ENCODE results near the gene STX16. TPM values are rescaled to one million over a fixed set of nuclear protein-coding genes. Genes with fewer than 3 reads are reported as not detected.
A peak's percentile ranks its signal among the peaks of the same experiment; 100 is the strongest.

STX16 gene
- total RNA-seq, 4 donors from 2014 or later = 26.1 to 90.4 (median 47.8) TPM

DNA sequence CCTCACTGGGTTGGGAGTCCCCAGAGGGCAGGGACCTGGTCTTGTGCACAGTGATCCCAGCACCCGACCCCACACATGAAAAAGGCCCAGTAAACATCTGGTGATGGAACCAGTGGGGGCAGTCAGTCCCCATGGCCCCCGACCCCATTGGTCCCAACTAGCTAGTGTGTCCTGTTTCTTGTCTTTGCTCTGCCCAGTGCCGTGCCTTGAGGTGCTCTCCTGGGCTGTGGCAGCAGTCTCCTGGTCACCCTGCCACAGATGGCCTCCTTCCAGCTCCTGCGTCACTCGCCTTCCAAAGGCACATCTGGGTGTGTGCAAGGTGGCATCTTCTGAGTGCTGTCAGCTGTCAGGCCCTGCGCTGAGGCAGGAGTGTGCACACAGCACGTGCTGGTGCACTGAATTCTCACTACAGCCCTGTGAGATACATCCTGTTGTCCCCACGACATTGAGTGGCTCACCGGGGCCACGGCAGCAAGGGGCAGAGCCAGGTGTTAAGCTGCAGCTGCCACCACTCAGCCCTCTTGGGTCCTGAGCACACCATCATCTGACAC is 45.4 kb downstream of the STX16 start:
- 75 to 88% methylated on average over 4 of the region's 10 CpGs for WGBS, 2 donors (ENCODE audit: low coverage in 1 of 2)
- no peak for ATAC-seq
- no peak overlapping the region for H3K4me3 ChIP-seq

DNA sequence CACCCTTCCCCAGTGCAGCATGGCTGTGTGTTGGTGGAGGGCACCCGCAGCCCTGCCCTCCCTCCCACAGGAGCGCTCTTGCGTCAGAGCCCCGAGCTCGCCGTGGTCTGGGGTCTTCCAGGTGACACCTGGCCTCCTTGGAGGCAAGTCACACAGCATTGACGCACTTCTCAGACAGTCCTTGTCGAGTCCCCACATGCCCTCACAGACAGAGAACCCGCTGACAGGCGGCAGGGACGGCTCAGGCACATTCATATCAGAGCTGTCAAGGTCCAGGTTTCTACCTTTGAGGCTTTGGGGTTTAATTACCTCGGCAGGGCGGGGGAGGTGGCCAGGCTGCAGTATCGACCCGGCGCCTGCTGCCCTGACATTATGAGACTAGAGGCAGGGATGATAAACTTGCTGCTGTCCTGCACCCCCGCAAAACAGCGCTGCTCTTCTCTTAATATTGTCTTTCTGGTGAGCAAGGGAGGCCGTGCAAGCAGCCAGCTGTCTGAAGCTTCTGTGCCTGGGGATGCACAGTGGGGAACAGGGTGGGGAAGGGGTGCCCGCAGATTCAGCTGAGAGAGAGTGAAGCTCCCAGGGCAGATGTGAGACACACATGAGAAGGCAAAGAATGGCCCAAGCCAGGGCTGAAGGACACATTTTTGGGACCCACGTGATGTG is 46.3 kb downstream of the STX16 start:
- H3K9me3 ChIP-seq = no peaks in the 10 kb centered on the region
- no CpG with 5 or more reads among the region's 21 CpGs for WGBS, 2 donors (ENCODE audit: low coverage in 1 of 2)
- ATAC-seq = no peak
- no peaks in the 10 kb centered on the region for H3K27me3 ChIP-seq
- no peak overlapping the region for H3K4me3 ChIP-seq
- H3K4me1 ChIP-seq = peaks cover 0 to 34% (median 17%) of the 10 kb centered on the region in 3 donors
- H3K27ac ChIP-seq = no peak overlapping the region
- peaks cover 0 to 78% of the 10 kb centered on the region in 2 donors for H3K36me3 ChIP-seq
- TF ChIP-seq, protein P1, sequence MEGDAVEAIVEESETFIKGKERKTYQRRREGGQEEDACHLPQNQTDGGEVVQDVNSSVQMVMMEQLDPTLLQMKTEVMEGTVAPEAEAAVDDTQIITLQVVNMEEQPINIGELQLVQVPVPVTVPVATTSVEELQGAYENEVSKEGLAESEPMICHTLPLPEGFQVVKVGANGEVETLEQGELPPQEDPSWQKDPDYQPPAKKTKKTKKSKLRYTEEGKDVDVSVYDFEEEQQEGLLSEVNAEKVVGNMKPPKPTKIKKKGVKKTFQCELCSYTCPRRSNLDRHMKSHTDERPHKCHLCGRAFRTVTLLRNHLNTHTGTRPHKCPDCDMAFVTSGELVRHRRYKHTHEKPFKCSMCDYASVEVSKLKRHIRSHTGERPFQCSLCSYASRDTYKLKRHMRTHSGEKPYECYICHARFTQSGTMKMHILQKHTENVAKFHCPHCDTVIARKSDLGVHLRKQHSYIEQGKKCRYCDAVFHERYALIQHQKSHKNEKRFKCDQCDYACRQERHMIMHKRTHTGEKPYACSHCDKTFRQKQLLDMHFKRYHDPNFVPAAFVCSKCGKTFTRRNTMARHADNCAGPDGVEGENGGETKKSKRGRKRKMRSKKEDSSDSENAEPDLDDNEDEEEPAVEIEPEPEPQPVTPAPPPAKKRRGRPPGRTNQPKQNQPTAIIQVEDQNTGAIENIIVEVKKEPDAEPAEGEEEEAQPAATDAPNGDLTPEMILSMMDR (IDR thresholded peaks at IDR 0.05) = no peak
- TF ChIP-seq EP300 (IDR thresholded peaks at IDR 0.05) = no peak
- no peak for TF ChIP-seq POLR2A (IDR thresholded peaks at IDR 0.05)
- TF ChIP-seq POLR2AphosphoS5 (IDR thresholded peaks at IDR 0.05) = no peak

More for the DNA sequence above, 45.4 kb downstream of the STX16 start:
- peaks cover 0 to 70% of the 10 kb centered on the region in 2 donors for H3K36me3 ChIP-seq
- TF ChIP-seq, protein P1 (IDR thresholded peaks at IDR 0.05) = no peak
- TF ChIP-seq POLR2A (IDR thresholded peaks at IDR 0.05) (no peak), POLR2AphosphoS5 (IDR thresholded peaks at IDR 0.05) (no peak), EP300 (IDR thresholded peaks at IDR 0.05) (no peak)
- peaks cover 0 to 42% (median 24%) of the 10 kb centered on the region in 3 donors for H3K4me1 ChIP-seq
- H3K9me3 ChIP-seq = no peaks in the 10 kb centered on the region
- H3K27ac ChIP-seq = no peak overlapping the region
- no peaks in the 10 kb centered on the region for H3K27me3 ChIP-seq

DNA sequence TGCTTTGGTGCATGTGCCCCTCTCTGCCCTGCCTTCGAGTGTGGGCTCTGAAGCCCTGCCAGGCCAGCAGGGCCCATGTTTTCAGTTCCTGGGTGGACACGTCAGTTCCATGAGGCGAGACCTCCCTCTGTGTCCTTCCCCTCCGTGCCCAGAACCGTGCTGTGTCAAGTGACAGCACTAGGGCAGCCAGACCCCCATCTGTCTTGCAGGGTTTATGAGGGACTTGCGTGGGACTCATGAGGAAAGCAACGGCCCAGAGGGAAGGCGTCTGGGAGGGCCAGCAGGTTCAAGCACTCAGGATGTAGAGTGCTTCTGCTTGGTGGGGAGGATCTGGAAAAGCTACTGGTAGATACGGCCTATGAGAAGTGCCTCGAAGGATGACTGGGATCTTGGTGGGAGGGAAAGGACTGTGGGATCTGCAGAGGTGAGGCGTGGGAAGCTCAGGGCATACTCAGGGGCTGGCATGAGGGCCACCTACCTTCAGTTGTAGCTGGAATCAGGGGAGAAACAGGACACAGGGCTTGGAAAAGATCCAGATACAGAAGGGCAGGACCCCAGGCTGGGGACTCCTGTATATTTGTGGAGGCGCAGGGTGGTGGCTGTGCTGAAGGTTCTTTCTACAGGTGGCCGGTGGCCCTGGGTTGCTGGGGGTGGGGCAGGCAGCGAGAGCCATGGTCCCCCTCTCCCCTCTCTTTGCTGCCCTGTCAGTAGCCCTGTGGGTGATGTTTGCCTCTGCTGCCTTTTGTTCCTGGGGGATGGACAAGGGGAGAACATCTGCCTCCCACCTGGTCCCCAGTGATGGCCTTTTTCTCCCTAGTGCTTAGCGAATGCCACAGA is 47.0 kb downstream of the STX16 start:
- H3K36me3 ChIP-seq = peaks cover 0 to 86% of the 10 kb centered on the region in 2 donors

GRCh38 chr20:58698741-58699622 is 47.9 kb downstream of the STX16 start:
- Histone ChIP-seq H3K36me3 (peaks cover 0 to 95% of the 10 kb centered on the region in 2 donors), H3K4me1 (peaks cover 0 to 24% (median 8%) of the 10 kb centered on the region in 3 donors), H3K9me3 (no peaks in the 10 kb centered on the region), H3K27ac (peak overlapping the region in 3 of 4 donors; percentile 46 to 70 (median 57)), H3K27me3 (no peaks in the 10 kb centered on the region), H3K4me3 (no peak overlapping the region)
- WGBS, 2 donors (ENCODE audit: low coverage in 1 of 2) = 64 to 80% methylated on average over 3 to 5 of the region's 27 CpGs
- peak; percentile 69 for ATAC-seq
- TF ChIP-seq POLR2AphosphoS5 (IDR thresholded peaks at IDR 0.05) = no peak
- no peak for TF ChIP-seq POLR2A (IDR thresholded peaks at IDR 0.05)
- TF ChIP-seq, protein P1 (IDR thresholded peaks at IDR 0.05) = no peak
- TF ChIP-seq EP300 (IDR thresholded peaks at IDR 0.05) = no peak

More for the DNA sequence above, 47.0 kb downstream of the STX16 start:
- 72 to 92% methylated on average over 2 to 4 of the region's 15 CpGs for WGBS, 2 donors (ENCODE audit: low coverage in 1 of 2)
- H3K27me3 ChIP-seq = no peaks in the 10 kb centered on the region
- peak overlapping the region in 3 of 4 donors; percentile 46 to 70 (median 57) for H3K27ac ChIP-seq
- no peaks in the 10 kb centered on the region for H3K9me3 ChIP-seq
- H3K4me3 ChIP-seq = no peak overlapping the region
- no peak for TF ChIP-seq EP300 (IDR thresholded peaks at IDR 0.05)
- no peak for TF ChIP-seq POLR2A (IDR thresholded peaks at IDR 0.05)
- no peak for TF ChIP-seq POLR2AphosphoS5 (IDR thresholded peaks at IDR 0.05)
- TF ChIP-seq, protein P1 (IDR thresholded peaks at IDR 0.05) = no peak
- peaks cover 0 to 33% (median 17%) of the 10 kb centered on the region in 3 donors for H3K4me1 ChIP-seq
- no peak for ATAC-seq

All from gastroesophageal sphincter (tissue), 4 donors.